ENCODE results near the gene MDK. TPM values are rescaled to one million over a fixed set of nuclear protein-coding genes. Genes with fewer than 3 reads are reported as not detected.

MDK gene
- total RNA-seq: 35.8 and 44.5 TPM in 2 replicates

GRCh38 chr11:46381048-46381818 lies at the start of gene MDK:
Gene MDK (plus strand): TSS chr11:46381669. CDS start chr11:46382058, 389 bp downstream.

GRCh38 chr11:46346886-46347636 lies 34.4 kb upstream of the MDK start, which contains the start of gene DGKZ:
Gene DGKZ (plus strand): TSS chr11:46347463. CDS start chr11:46347660, 197 bp downstream.

GRCh38 chr11:46391578-46392420 lies 10.3 kb downstream of the MDK start, which contains the start of gene CHRM4:
Gene CHRM4 (minus strand): TSS chr11:46391776. CDS start chr11:46386557, 5,219 bp downstream.

Other genes with a start within 250 kb of the MDK start
- gene CREB3L1, start 104.0 kb upstream of the MDK start, total RNA-seq: 42.3 and 56.1 TPM in 2 replicates
- 41.6 and 51.6 TPM in 2 replicates for gene DGKZ, start 34.2 kb upstream of the MDK start, total RNA-seq
- gene CHRM4, start 10.1 kb downstream of the MDK start, total RNA-seq: 0.15 and 0.33 TPM in 2 replicates
- 31.4 and 31.9 TPM in 2 replicates for gene AMBRA1, start 212.4 kb downstream of the MDK start, total RNA-seq
- 4.4 and 5.1 TPM in 2 replicates for gene HARBI1, start 235.6 kb downstream of the MDK start, total RNA-seq
- 66.3 and 88.5 TPM in 2 replicates for gene ATG13, start 235.9 kb downstream of the MDK start, total RNA-seq